Middle frontal gyrus (tissue), 1 donor: ENCODE measurements around the gene BCL2L11.
A peak's percentile ranks its signal among the peaks of the same experiment; 100 is the strongest.
"Not testable (repeated sequence)": the region's sequence is repeated elsewhere in the genome, so short reads cannot be mapped to it uniquely, and the experiment has no call there.

ENCODE experiments used
- DNase-seq: peaks from one replicate; pipeline ENCODE4 v3.0.0-alpha.2; 2015; ENCODE audit warnings: low spot score; ENCODE audit errors: extremely low spot score

The BCL2L11 gene, protein sequence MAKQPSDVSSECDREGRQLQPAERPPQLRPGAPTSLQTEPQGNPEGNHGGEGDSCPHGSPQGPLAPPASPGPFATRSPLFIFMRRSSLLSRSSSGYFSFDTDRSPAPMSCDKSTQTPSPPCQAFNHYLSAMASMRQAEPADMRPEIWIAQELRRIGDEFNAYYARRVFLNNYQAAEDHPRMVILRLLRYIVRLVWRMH

DNA sequence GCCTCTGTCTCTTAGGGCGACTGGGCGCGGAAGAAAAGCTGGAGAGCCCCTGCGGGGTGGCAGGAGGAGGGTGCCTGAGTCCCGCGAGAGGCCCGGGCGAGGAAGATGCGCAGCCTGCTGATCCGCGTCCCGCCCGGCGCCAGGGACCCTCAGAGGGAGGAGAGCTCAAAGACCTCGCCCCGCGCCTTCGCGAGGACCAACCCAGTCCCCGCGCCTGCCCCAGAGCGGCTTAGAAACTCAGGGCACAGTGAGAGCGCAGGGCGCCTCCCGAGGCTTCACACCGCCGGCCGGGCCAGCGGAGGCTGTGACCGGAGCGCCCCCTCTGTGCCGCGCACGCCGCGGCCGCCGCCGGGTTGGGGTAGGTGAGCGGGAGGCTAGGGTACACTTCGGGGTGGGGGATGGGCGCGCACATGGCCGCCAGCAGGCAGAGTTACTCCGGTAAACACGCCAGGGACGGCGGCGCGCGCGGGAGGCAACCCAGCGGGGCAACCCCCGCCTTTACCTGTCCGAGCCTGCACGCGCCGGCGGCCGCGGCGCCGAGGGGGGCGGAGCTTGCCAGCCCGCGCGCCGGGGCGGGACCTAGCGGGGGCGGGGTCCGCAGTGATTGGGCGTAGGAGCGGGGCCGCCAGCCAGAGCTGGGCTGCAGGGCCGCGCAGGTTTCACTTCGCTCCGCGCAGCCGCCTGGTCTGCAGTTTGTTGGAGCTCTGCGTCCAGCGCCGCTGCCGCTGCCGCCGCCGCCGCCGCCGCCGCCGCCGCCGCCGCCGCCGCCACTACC is at the start of gene BCL2L11:
TSS of gene BCL2L11 (plus strand) at position 662 of the 775 bp plus-strand sequence. CDS start 2,832 bp downstream, outside the sequence.
- peak; percentile 70 for DNase-seq

DNA sequence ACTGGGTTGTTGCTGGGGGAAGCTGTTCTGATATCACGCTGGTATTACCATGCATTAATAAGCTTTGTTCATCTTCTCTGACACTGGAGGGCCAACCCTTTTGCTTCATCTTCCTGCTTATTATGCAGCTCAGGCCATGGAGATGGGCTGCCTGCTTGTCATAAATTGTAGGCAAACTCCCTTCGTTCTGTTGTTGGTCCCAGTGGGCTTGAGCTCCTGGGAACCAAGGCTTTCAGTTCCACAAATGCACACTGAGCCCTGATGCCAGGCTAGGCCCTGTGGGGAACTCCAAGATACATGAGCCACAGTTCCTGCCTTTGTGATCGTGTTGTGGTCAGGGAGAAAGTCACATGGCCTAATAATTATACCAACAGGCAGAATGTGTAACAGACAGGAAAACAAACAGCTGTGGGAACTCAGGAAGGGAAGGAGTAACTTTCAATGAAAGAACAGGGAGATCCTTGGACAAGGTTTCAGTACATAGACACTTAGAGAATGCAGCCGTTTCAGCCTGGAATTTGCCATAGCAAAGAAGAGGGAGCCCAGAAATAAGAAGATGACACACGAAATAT is 49.0 kb upstream of the BCL2L11 start:
- DNase-seq: no peak

DNA sequence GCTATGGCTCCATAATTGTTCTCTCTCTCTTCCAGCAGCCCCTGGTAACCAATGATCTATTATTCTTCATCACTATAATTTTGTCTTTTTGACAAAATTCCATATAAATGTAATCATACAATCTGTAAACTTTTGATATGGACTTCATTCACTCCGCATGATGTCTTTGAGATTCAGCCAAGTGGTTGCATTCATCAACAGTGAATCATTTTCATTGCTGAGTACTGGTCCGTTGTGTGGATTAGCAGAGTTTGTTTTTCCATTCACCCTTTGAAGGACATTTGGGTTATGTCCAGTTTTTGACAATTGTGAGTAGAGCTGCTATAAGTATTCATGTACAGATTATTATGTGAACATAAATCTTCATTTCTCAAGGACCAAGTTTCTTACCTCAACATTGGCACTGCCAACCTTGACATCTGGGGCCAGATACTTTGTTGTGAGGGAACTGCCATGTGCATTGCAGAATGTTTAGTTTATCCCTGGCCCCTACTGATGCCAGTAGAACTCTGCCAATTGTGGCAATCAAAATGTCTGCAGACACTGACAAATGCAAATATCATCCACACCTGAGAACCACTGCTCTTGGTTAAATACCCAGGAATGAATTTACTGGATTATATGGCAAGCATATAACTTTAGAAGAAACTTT is 48.4 kb upstream of the BCL2L11 start:
- DNase-seq: no peak

DNA sequence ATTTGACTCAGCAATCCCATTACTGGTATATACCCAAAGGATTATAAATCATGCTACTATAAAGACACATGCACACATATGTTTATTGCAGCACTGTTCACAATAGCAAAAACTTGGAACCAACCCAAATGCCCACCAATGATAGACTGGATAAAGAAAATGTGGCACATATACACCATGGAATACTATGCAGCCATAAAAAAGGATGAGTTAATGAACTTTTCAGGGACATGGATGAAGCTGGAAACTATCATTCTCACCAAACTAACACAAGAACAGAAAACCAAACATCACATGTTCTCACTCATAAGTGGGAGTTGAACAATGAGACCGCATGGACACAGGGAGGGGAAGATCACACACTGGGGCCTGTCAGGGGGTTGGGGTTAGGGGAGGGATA is 38.1 kb upstream of the BCL2L11 start:
- not testable (repeated sequence) for DNase-seq

DNA sequence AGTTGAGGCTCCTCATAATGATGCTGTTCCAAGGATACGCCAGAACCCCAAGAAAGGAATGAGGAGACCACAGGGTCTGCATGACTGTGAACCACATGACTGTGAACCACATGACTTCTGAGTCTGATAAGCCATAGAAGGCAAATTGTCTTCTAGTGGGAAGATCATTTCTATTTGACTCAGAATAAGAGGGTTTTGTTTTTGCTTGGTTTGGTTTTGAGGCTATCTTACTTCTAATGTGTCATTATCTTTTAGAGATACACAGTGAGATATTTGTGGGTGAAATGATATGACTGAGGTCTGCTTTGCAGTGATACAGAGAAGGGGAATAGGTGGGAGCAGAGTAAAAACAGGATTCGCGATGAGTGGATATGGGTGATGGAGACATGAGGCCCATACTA is 28.9 kb upstream of the BCL2L11 start:
- DNase-seq: no peak

DNA sequence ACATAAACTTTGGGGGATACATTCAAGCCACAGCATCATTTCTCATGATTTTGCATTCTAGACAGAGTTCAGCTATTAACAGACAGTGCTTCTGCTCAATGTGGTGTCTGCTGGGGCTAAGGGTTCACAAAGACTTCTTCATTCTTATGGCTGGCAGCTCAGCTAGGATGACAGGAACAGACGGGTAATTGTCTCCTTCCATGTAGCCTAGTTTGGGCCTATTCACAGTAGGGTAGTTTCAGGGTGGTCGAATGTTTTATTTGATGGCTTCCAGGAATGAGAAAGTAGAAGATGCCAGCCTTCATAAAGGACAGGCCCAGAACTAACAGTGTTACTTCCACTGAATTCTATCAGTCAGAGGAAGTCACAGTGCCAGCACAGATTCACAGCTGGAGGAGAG is 26.0 kb upstream of the BCL2L11 start:
- no peak for DNase-seq

DNA sequence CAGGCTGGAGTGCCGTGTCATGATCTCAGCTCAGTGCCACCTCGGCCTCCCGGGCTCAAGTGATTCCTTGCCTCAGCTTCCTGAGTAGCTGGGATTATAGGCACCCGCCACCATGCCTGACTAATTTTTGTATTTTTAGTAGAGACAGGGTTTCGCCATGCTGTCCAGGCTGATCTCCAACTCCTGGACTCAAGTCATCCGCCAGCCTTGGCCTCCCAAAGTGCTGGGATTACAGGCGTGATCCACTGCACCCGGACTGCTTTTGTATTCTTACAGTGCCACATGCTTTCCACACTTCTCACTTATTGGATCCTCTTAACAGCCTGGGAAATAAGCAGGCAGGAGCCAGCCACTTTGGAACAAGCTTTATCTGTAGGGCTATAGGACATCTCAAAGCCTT is 25.3 kb upstream of the BCL2L11 start:
- DNase-seq: no peak

DNA sequence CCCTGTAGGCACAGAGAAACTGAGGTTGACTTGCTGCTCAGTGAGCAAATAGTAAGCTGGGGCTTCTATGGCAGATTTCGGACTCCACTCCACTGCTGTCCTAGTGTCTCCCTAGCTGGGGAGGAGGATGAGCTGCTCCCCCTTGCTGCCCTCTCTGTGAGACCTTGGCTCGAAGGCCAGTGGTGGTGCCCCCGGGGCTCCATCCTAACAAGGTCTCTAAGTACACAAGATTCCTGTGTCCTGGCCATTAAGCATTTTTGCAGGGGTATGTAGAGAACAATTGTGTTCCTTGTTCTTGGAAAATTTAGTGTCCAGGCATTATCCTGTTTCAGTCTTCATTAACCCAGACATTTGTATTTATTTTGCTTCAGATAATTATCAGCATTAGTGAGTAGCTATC is 21.3 kb upstream of the BCL2L11 start:
- DNase-seq: no peak

DNA sequence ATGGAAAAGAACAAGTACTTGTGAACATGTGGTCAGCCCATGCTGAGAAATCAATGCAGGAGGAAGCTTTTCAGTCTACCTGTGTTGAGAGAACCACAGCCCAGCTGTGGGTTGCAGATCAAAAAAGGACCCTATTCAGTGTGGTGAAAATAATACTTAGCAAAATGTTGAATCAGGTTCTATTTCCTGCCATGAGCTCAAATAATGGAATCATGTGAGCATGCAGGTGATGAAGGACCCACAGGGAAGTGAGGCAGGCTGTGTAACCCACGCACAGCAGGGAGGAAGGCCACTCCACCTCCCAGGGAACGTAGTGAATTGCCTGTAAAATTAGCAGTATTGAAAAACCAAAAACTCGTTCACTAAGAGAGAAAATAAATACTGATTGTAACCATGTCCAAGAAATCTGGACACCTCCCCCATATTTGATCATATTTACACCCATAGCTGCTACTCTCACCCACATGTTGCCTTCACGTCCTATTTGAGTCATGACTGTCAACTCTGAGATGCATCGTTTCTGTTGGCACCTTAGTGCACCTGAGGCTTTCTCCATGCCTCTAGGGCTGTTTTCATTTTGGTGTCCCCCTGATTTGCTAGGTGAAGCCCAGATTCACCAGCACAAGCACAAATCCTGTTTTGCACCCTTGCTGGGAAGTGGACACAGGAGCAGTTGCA is 20.5 kb upstream of the BCL2L11 start:
- no peak for DNase-seq

DNA sequence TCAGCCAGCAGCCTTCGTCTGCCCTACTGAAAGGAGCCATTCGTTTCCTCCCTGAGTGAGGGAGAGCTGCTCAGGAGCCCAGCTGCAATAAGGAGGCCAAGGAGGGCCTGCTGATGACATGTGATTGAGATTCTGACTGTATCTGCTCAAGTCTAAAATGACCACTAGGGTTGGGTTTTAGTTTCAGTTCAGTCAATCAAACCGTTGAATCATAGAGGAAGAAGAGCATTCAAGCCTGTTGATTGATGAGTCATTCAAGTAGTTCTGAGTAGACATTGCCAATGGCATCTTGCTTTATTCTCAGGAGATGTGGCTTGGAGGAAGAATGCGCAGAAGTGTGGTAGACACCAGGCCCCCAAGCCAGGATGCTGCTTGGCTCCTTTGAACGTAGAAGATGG is 19.9 kb upstream of the BCL2L11 start:
- DNase-seq: no peak

DNA sequence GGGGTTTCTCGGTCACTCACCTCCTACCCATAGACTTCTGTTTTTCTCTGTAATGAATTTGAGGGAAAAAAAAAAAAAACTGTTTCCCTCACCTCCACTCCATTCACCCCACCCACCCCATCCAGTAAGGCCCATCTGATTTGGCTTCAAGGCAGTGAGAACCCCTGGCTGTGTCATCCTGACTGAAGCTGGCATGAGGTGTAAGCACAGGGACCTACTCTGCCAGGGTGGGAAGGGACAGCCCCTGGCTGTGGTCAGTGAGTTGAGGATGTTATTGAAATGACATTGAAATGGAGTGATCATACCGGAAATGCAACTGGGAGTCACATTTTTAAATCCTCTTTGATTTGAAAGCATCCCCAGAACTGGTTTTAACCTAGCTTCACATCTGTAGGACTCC is 19.1 kb upstream of the BCL2L11 start:
- DNase-seq: no peak

DNA sequence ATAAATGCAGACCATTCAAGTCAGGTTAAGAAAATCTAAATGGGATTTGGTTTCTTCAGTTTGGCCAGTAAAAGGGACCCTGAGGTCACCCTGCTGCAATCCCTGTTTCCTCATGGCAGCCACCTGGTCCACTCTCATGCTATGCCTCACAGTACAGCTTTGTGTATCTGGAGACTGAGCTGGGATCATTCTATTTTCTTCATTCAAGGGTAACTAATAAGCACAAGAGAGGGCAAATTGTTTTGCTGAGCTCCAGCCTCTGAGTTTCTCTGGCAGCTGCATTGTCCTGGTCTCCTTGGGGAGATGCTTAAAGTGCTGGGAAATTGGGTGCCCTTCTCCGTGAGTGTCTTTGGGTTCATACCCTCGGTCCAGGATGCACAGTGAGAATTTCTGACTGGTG is 18.5 kb upstream of the BCL2L11 start:
- no peak for DNase-seq

DNA sequence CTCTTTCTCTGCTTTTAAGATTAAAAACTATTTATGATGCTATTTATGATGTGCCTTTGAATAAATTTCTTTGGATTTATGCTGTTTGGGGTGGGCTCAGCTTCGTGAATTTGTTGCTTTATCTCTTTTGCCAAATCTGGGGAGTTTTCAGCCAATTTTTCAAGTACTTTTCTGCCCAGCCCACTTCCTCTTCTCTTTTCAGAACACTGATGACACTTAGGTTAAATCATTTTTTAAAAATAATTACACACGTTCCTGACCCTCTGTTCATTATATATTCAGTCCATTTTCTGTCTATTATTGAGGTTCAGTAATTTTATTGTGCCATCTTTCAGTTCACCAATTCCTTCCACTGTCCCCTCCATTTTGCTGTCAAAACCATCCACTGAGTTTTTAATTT is 14.8 kb upstream of the BCL2L11 start:
- no peak for DNase-seq

DNA sequence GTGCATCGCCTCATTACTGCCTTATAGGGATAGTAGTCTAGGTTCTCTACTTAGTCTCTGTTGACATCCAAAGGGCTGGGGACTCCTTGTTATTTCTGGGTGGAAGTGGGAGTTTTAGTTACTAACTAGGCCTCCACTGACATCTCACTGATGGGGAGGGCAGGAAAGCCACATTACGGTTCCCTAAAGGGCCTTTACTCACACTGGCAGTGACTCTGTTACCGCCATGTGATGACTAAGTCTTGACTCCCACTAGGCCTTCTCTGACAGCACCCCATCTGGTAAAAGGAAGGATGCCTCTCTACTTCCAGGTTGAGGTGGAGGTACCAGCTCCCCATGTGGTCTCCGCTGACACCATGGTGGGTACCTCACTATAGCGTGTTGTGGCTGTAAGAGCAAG is 14.0 kb upstream of the BCL2L11 start:
- DNase-seq: no peak

DNA sequence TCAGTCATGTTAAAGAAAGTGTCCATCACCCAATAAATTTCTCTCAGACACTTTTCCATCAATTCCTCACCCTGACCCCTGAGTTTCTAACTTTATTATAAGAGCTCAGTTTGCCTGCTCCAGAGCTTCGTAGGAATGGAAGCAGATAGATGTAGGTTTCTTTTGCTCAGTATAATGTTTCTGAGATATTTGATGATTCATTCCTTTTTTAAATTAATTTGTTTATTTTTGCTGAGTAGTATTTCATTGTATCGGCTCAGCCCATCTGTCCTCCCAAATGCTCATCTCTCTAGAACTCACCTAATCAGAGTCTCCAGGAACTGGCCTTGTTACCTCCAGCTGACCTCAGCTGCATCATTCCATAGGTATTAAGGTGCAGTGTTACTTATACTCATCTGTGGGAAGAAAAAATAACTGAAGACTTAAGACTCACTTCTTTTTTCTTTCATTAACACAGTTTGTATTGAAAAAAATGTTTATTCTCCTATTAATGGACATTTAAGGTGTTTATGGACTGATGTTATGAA is 11.9 kb upstream of the BCL2L11 start:
- DNase-seq: no peak

DNA sequence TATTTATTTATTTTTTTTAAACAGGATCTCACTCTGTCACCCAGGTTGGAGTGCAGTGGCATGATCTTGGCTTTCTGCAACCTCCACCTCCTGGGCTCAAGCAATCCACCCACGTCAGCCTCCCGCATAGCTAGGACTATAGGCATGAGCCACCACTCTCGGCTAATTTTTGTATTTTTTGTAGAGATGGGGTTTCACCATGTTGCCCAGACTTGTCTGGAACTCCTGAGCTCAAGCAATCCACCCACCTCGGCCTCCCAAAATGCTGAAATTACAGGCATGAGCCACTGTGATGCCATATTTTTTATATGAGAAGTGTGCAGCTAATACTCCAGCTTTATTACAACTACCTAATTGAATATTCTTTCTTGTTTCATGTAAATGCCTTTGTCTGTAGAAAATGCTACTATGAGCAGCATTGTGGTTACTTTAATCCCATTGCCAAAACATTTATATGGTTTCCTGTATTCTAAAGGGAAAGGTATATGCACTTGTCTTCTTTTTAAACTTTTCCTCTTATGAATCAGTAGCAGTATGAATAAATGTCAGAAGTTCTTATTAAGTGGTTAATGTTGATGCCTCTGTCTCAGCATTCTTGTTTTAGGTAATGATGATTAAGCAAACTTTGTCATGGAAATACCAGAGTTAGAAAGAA is 9.5 kb upstream of the BCL2L11 start:
- no peak for DNase-seq

DNA sequence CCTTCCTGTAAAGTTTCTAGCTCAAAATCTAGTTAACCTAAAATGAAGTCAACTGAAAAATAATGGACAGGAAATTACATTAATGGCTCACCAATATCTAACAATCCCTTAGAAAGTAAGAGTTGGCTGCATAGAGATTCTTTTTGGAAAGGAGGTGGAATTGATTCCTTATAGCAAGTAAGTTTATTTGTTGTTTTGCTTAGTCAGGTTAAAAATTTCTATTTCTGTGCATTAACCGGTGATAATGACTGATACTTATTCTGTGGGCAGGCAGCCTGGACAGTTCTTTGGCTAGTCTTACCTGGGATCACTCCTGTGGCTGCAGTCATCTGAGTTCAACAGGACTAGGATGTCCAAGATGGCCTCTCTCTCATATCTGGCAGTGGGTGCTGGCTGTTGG is 6.9 kb upstream of the BCL2L11 start:
- DNase-seq: no peak

DNA sequence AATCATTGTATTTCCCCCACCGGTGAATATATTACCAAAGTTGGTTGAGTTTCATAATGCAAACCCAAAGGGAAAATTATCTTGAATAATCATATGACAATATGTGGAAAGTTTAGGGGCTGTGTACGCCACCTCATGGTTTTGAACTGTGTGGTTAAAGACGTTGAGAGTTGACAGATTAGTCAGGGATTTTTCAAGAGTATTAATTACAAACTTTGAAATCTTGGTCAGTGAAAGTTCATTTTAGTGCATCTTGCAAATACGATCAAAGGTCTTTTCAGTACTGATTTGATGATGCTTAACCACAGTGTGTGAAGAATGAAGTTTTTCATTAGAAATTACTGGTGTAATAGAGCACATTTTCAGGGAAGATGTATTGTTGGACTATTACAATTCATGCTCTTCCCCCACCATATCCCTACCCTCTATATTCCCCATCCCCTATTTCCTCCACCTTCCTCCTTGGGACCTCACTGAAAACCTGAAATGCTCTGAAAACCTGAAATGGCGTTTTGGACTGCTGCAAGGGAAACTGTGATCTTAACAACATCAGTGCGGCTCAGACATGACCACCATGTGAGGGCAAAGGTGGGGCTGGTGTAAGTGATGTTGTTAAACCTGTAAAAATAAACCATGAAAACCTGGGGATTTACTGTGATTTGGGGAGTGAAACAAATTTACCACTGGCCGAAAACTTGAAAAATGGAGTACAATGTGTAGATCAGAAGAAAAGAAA is 4.5 kb upstream of the BCL2L11 start:
- DNase-seq: no peak

DNA sequence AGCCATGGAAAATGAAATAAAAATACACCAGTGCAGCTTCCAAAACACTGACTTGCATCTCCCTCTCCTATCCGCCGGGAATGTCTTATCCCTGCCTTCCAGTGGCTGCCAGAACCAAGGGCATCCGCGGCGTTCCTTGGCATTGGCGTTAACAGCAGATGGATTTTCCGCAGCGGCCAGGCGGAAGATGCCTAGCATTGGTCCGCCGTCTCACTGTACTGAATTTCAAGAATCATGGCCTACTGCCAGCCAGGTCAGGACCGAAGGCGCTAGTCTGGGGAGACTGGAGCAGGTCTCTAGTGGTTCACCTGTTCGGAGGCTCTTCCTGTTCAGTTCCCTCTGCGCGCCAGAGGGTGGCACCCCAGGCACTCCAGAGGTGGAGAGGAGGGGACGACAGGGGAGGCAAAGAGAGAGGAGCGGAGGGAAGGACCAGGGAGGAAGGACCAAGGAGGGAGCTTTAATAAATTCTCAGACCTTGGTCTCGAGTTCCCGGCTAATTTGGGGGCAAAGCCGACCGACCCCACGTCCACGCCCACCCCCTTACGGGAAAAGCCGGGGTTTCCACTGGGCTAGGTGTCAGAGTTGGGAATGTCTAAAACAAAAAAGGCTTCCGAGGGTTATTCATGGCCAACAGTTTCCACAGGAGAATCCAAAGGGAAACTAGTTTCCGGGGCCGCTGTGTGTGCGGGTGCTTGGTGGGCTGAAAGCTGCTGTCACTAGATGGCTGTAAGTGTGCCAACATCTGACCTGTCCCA is 3.7 kb upstream of the BCL2L11 start:
- peak; percentile 58 for DNase-seq
